NB4 (cell line): ENCODE data around the gene LMTK3.

Experiments used
- CTCF ChIP-seq: IDR thresholded peaks from one replicate; pipeline ENCODE4 v1.5.1; 2012; ENCODE audit warnings: low read depth, low read length
- MAX ChIP-seq: IDR thresholded peaks from 2 replicates; pipeline ENCODE4 v1.6.1; 2011; ENCODE audit warnings: low read depth, low read length

GRCh38 chr19:48544856-48545750, 33.5 kb upstream of the LMTK3 start:
- TF ChIP-seq CTCF (no peak), MAX (no peak)
